ENCODE data around the gene KCNIP4. TPM values are rescaled to one million over a fixed set of nuclear protein-coding genes. Genes with fewer than 3 reads are reported as not detected.

The KCNIP4 gene
- total RNA-seq, 4 donors from 2014 or later = 2.5 TPM; not detected in 2

GRCh38 chr4:21976166-21976565 is 27.6 kb upstream of the KCNIP4 start:
- TF ChIP-seq POLR2A (IDR thresholded peaks at IDR 0.05) (no peak), POLR2AphosphoS5 (IDR thresholded peaks at IDR 0.05) (no peak), EP300 (IDR thresholded peaks at IDR 0.05; ENCODE audit: low read depth) (no peak), CTCF (IDR thresholded peaks at IDR 0.05) (no peak)
- H3K4me1 ChIP-seq = no peaks in the 10 kb centered on the region
- intact Hi-C loops (cut with DNase I; ENCODE audit: low total_unique reads) (no loop called here), in situ Hi-C loops (cut with MboI; ENCODE audit: low pct_ligation_motif_present in 1 of 4, low pct_unique_long_range_greater_than_20kb in 1 of 4, low sequenced_read_pairs in 3 of 4) (no loop called here)
- H3K36me3 ChIP-seq = no peaks in the 10 kb centered on the region
- DNase-seq = no peak
- no peak overlapping the region for H3K4me3 ChIP-seq
- H3K27me3 ChIP-seq = no peaks in the 10 kb centered on the region
- no peaks in the 10 kb centered on the region for H3K9me3 ChIP-seq
- no peak overlapping the region for H3K27ac ChIP-seq
- WGBS, 2 donors (ENCODE audit: low coverage in 1 of 2) = 41 to 58% methylated on average over 1 of the region's 1 CpG

GRCh38 chr4:21973850-21974249 is 25.3 kb upstream of the KCNIP4 start:
- H3K27ac ChIP-seq = no peak overlapping the region
- 59 to 69% methylated on average over 3 of the region's 3 CpGs for WGBS, 2 donors (ENCODE audit: low coverage in 1 of 2)
- DNase-seq = no peak
- no peaks in the 10 kb centered on the region for H3K27me3 ChIP-seq
- in situ Hi-C loops (cut with MboI; ENCODE audit: low pct_ligation_motif_present in 1 of 4, low pct_unique_long_range_greater_than_20kb in 1 of 4, low sequenced_read_pairs in 3 of 4) = no loop called here
- no peaks in the 10 kb centered on the region for H3K9me3 ChIP-seq
- TF ChIP-seq POLR2AphosphoS5 (IDR thresholded peaks at IDR 0.05) = no peak
- TF ChIP-seq CTCF (IDR thresholded peaks at IDR 0.05) = no peak
- no peaks in the 10 kb centered on the region for H3K4me1 ChIP-seq
- intact Hi-C loops (cut with DNase I; ENCODE audit: low total_unique reads) = no loop called here
- H3K4me3 ChIP-seq = no peak overlapping the region
- H3K36me3 ChIP-seq = no peaks in the 10 kb centered on the region

GRCh38 chr4:21964762-21965319 is 16.3 kb upstream of the KCNIP4 start:
- intact Hi-C loops (cut with DNase I; ENCODE audit: low total_unique reads) (no loop called here), in situ Hi-C loops (cut with MboI; ENCODE audit: low pct_ligation_motif_present in 1 of 4, low pct_unique_long_range_greater_than_20kb in 1 of 4, low sequenced_read_pairs in 3 of 4) (no loop called here)
- DNase-seq = no peak
- TF ChIP-seq POLR2AphosphoS5 (IDR thresholded peaks at IDR 0.05) = no peak
- TF ChIP-seq CTCF (IDR thresholded peaks at IDR 0.05) = no peak
- no peak for TF ChIP-seq EP300 (IDR thresholded peaks at IDR 0.05; ENCODE audit: low read depth)
- no peak for TF ChIP-seq POLR2A (IDR thresholded peaks at IDR 0.05)
- H3K27me3 ChIP-seq = no peaks in the 10 kb centered on the region
- H3K36me3 ChIP-seq = no peaks in the 10 kb centered on the region
- H3K9me3 ChIP-seq = no peaks in the 10 kb centered on the region
- H3K4me1 ChIP-seq = no peaks in the 10 kb centered on the region
- WGBS, 2 donors (ENCODE audit: low coverage in 1 of 2) = 56 to 61% methylated on average over 3 of the region's 3 CpGs
- H3K27ac ChIP-seq = no peak overlapping the region
- H3K4me3 ChIP-seq = no peak overlapping the region

GRCh38 chr4:21962691-21963090 is 14.1 kb upstream of the KCNIP4 start:
- in situ Hi-C loops (cut with MboI; ENCODE audit: low pct_ligation_motif_present in 1 of 4, low pct_unique_long_range_greater_than_20kb in 1 of 4, low sequenced_read_pairs in 3 of 4) = no loop called here
- 58 to 63% methylated on average over 1 to 3 of the region's 3 CpGs for WGBS, 2 donors (ENCODE audit: low coverage in 1 of 2)
- no peaks in the 10 kb centered on the region for H3K27me3 ChIP-seq

More at GRCh38 chr4:21962691-21963090, 14.1 kb upstream of the KCNIP4 start:
- intact Hi-C loops (cut with DNase I; ENCODE audit: low total_unique reads) = no loop called here
- Histone ChIP-seq H3K4me3 (no peak overlapping the region), H3K27ac (no peak overlapping the region), H3K9me3 (no peaks in the 10 kb centered on the region), H3K4me1 (no peaks in the 10 kb centered on the region), H3K36me3 (no peaks in the 10 kb centered on the region)
- TF ChIP-seq POLR2AphosphoS5 (IDR thresholded peaks at IDR 0.05) (no peak), CTCF (IDR thresholded peaks at IDR 0.05) (no peak)
- DNase-seq = no peak

Data from transverse colon (tissue), 4 donors.